ENCODE data around the gene NDUFV1.

The NDUFV1 gene

GRCh38 chr11:67639438-67639859, 32.7 kb downstream of the NDUFV1 start, which contains the start of gene TBX10:
Gene TBX10, minus strand, starts transcription at chr11:67639763. Its CDS starts 291 bp downstream, at chr11:67639472.
- in situ Hi-C loops (cut with MboI; ENCODE audit: low sequenced_read_pairs): no loop called here

- in situ Hi-C loops (cut with MboI; ENCODE audit: low sequenced_read_pairs): no loop called here
Observed at GRCh38 chr11:67640021-67640757, 33.5 kb downstream of the NDUFV1 start.

GRCh38 chr11:67640758-67641337, 34.1 kb downstream of the NDUFV1 start:
- in situ Hi-C loops (cut with MboI; ENCODE audit: low sequenced_read_pairs): no loop called here

GRCh38 chr11:67641338-67642172, 34.8 kb downstream of the NDUFV1 start:
- in situ Hi-C loops (cut with MboI; ENCODE audit: low sequenced_read_pairs): no loop called here

- in situ Hi-C loops (cut with MboI; ENCODE audit: low sequenced_read_pairs): no loop called here
Observed at GRCh38 chr11:67642173-67643120, 35.7 kb downstream of the NDUFV1 start.

- in situ Hi-C loops (cut with MboI; ENCODE audit: low sequenced_read_pairs): no loop called here
Observed at GRCh38 chr11:67644042-67644441, 37.3 kb downstream of the NDUFV1 start.

GRCh38 chr11:67644472-67645418, 38.0 kb downstream of the NDUFV1 start:
- in situ Hi-C loops (cut with MboI; ENCODE audit: low sequenced_read_pairs): no loop called here

GRCh38 chr11:67645521-67646461, 39.1 kb downstream of the NDUFV1 start:
- in situ Hi-C loops (cut with MboI; ENCODE audit: low sequenced_read_pairs): no loop called here

- in situ Hi-C loops (cut with MboI; ENCODE audit: low sequenced_read_pairs): no loop called here
Observed at GRCh38 chr11:67646535-67647336, 40.0 kb downstream of the NDUFV1 start.

- in situ Hi-C loops (cut with MboI; ENCODE audit: low sequenced_read_pairs): no loop called here
Observed at GRCh38 chr11:67647471-67647870, 40.7 kb downstream of the NDUFV1 start.

- in situ Hi-C loops (cut with MboI; ENCODE audit: low sequenced_read_pairs): no loop called here
Observed at GRCh38 chr11:67648140-67648795, 41.5 kb downstream of the NDUFV1 start.

- in situ Hi-C loops (cut with MboI; ENCODE audit: low sequenced_read_pairs): no loop called here
Observed at GRCh38 chr11:67648796-67649613, 42.3 kb downstream of the NDUFV1 start.

GRCh38 chr11:67649634-67650510, 43.1 kb downstream of the NDUFV1 start:
- in situ Hi-C loops (cut with MboI; ENCODE audit: low sequenced_read_pairs): no loop called here

- in situ Hi-C loops (cut with MboI; ENCODE audit: low sequenced_read_pairs): no loop called here
Observed at GRCh38 chr11:67651976-67652781, 45.4 kb downstream of the NDUFV1 start.

Measured in HL-60/S4 treated with phorbol 12-myristate 13-acetate at 8.2 ng/mL for 4 days and 3 days (cell line).